Activated T-helper 1 cell treated with anti-CD3 and anti-CD28 coated beads, Interleukin-12 subunit alpha, Interleukin-12 subunit beta, Interleukin-2, Interleukin-4 antibody, amounts not matched to agents 30 ng/mL and 10 ng/mL and 1 ng/mL, durations not matched to agents 14 hours and 24 hours and 36 hours (primary cell): ENCODE data around the gene ZRANB2. TPM values are rescaled to one million over a fixed set of nuclear protein-coding genes. Genes with fewer than 3 reads are reported as not detected.

Experiments used
- total RNA-seq: library from RNA; stranded (reverse); gene quantifications from 2 replicates; pipeline ENCODE4 v1.2.3, GENCODE V29; 2022

Gene ZRANB2
- total RNA-seq, 1 donor from 2014 or later: 152 TPM

Other genes starting within 250 kb of the ZRANB2 start
- gene PTGER3, start 33.2 kb downstream of the ZRANB2 start, total RNA-seq: 1.3 and 1.4 TPM in 2 replicates